ENCODE results near the gene TCTN2.
A peak's percentile ranks its signal among the peaks of the same experiment; 100 is the strongest.

TCTN2 gene

GRCh38 chr12:123654129-123654701 lies 16.7 kb upstream of the TCTN2 start:
- no peaks in the 10 kb centered on the region for H3K27me3 ChIP-seq
- peaks cover 0 to 15% (median 0%) of the 10 kb centered on the region in 10 experiments; a peak in 6 of 20 replicates for H3K4me1 ChIP-seq
- no peak overlapping the region for H3K27ac ChIP-seq
- H3K9ac ChIP-seq: no peak overlapping the region
- TF ChIP-seq Cebpa-rat (IDR thresholded peaks at IDR 0.05): no peak
- H3K4me2 ChIP-seq: no peak overlapping the region
- H3K9me3 ChIP-seq (replicated peaks in 1 of 11): no peaks in the 10 kb centered on the region
- H3K36me3 ChIP-seq: peaks cover 71 to 99% (median 93%) of the 10 kb centered on the region in 11 experiments
- no peak overlapping the region for H3K4me3 ChIP-seq
- no peaks in the 10 kb centered on the region; a peak in 2 of 22 replicates for H4K20me1 ChIP-seq

DNA sequence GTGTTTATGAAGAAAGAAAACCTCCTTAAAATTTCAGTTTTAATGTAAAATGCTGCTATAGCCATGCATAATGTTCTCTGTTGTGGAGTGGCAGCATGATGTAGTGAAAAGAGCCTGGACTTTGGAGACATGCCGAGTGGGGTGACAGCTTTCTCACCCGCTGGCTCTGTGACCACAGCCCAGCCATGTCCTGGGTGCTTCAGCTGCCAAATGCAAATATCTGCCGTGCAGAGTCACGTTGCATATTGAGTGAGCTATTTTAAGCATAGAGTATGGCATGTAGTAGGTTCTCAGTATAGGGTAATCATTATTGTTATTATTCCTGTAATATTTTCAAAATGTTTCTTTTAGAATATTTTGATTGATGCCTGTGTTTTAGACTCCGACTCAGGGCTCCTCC lies 15.5 kb upstream of the TCTN2 start:
- Histone ChIP-seq H3K9me3 (replicated peaks in 1 of 11) (no peaks in the 10 kb centered on the region), H3K4me1 (peaks cover 0 to 27% (median 0%) of the 10 kb centered on the region in 10 experiments; a peak in 6 of 20 replicates), H4K20me1 (no peaks in the 10 kb centered on the region; a peak in 2 of 22 replicates), H3K4me3 (no peak overlapping the region), H3K9ac (0 out of 22 replicates have a peak overlapping the region, but pooled peaks of 1 of the 11 experiments have one; percentile 25), H3K4me2 (no peak overlapping the region), H3K27me3 (no peaks in the 10 kb centered on the region), H3K36me3 (peaks cover 59 to 99% (median 93%) of the 10 kb centered on the region in 11 experiments), H3K27ac (no peak overlapping the region)
- TF ChIP-seq Cebpa-rat (IDR thresholded peaks at IDR 0.05): no peak

GRCh38 chr12:123656392-123656791 lies 14.5 kb upstream of the TCTN2 start:
- no peak overlapping the region for H3K9ac ChIP-seq
- H3K4me1 ChIP-seq: peaks cover 0 to 36% (median 0%) of the 10 kb centered on the region in 10 experiments; a peak in 7 of 20 replicates
- H3K4me3 ChIP-seq: no peak overlapping the region
- no peak overlapping the region for H3K4me2 ChIP-seq
- no peak overlapping the region for H3K27ac ChIP-seq
- no peak for TF ChIP-seq Cebpa-rat (IDR thresholded peaks at IDR 0.05)
- H4K20me1 ChIP-seq: no peaks in the 10 kb centered on the region; a peak in 2 of 22 replicates
- no peaks in the 10 kb centered on the region for H3K27me3 ChIP-seq
- H3K36me3 ChIP-seq: peaks cover 49 to 99% (median 93%) of the 10 kb centered on the region in 11 experiments
- H3K9me3 ChIP-seq (replicated peaks in 1 of 11): no peaks in the 10 kb centered on the region

DNA sequence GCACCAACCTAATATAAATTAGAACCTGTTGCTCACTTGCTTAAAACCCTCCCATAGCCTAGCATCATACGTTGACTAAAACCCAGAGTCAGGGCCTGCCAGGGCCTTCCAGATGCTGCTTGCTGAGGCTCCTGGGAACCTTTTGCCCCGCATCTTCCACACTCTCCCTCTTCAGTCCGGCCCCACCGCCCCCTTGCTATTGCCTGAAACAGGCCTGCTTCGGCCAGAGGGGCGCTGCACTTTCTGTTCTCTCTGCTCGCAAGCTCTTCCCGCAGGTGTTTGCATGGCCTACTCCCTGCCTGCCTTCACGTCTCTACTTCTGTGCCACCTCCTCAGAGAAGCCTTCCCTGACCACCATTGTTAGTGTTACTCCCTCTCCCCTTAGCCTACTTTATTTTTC lies 13.7 kb upstream of the TCTN2 start:
- H3K4me2 ChIP-seq: no peak overlapping the region
- H3K4me3 ChIP-seq: no peak overlapping the region
- peaks cover 45 to 96% (median 85%) of the 10 kb centered on the region in 11 experiments for H3K36me3 ChIP-seq
- H3K9me3 ChIP-seq (replicated peaks in 1 of 11): no peaks in the 10 kb centered on the region
- H3K4me1 ChIP-seq: peaks cover 0 to 42% (median 0%) of the 10 kb centered on the region in 10 experiments; a peak in 7 of 20 replicates
- H3K27me3 ChIP-seq: no peaks in the 10 kb centered on the region
- no peak overlapping the region for H3K9ac ChIP-seq
- no peak for TF ChIP-seq Cebpa-rat (IDR thresholded peaks at IDR 0.05)
- H4K20me1 ChIP-seq: no peaks in the 10 kb centered on the region; a peak in 2 of 22 replicates
- H3K27ac ChIP-seq: no peak overlapping the region

GRCh38 chr12:123659996-123660727 lies 10.8 kb upstream of the TCTN2 start:
- peak overlapping the region in 3 of 11 experiments; percentile 16 to 58 (median 50); a peak in 5 of 22 replicates for H3K27ac ChIP-seq
- H3K4me2 ChIP-seq: peak overlapping the region in 3 of 11 experiments; percentile 7 to 79 (median 66); a peak in 5 of 22 replicates
- H3K4me3 ChIP-seq: no peak overlapping the region
- no peaks in the 10 kb centered on the region for H3K9me3 ChIP-seq (replicated peaks in 1 of 11)
- peaks cover 0 to 42% (median 0%) of the 10 kb centered on the region in 10 experiments; a peak in 7 of 20 replicates for H3K4me1 ChIP-seq
- H3K27me3 ChIP-seq: no peaks in the 10 kb centered on the region
- peaks cover 33 to 88% (median 74%) of the 10 kb centered on the region in 11 experiments for H3K36me3 ChIP-seq
- no peaks in the 10 kb centered on the region; a peak in 2 of 22 replicates for H4K20me1 ChIP-seq
- no peak overlapping the region; a peak in 1 of 22 replicates for H3K9ac ChIP-seq
- no peak for TF ChIP-seq Cebpa-rat (IDR thresholded peaks at IDR 0.05)

GRCh38 chr12:123667771-123668170 lies 3.1 kb upstream of the TCTN2 start:
- peaks cover 7 to 15% (median 9%) of the 10 kb centered on the region in 10 experiments; a peak in 18 of 20 replicates for H3K4me1 ChIP-seq
- no peak for TF ChIP-seq Cebpa-rat (IDR thresholded peaks at IDR 0.05)
- no peaks in the 10 kb centered on the region for H3K27me3 ChIP-seq
- no peak overlapping the region for H3K4me3 ChIP-seq
- no peak overlapping the region for H3K9ac ChIP-seq
- no peaks in the 10 kb centered on the region for H3K9me3 ChIP-seq (replicated peaks in 1 of 11)
- H3K36me3 ChIP-seq: peaks cover 4 to 17% (median 12%) of the 10 kb centered on the region in 11 experiments; a peak in 17 of 22 replicates
- no peaks in the 10 kb centered on the region for H4K20me1 ChIP-seq
- no peak overlapping the region for H3K27ac ChIP-seq
- H3K4me2 ChIP-seq: no peak overlapping the region

DNA sequence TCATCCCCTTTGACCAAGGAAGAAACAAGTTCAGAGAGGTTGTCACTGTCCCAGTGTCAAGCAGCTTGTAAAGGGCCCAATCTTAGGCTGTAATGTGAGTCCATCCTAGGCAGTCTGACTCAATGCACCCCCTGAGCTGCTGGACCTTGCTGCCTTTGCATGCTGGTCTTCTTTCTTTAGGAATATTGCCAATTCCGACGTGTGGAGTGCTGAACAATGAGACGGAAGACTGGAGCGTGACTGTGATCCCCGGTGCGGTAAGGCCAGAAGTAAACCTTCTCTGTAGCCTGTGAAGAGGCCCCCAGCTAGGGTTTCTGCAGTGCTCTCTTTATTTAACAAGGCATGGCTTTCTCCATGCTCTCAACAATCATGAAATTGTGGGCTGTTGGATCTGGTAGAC lies 963 bp downstream of the TCTN2 start:
- Histone ChIP-seq H3K27ac (no peak overlapping the region), H3K4me1 (peaks cover 7 to 15% (median 9%) of the 10 kb centered on the region in 10 experiments; a peak in 18 of 20 replicates), H3K4me2 (peak overlapping the region; percentile 92 to 100 (median 98)), H3K36me3 (peaks cover 0 to 15% (median 0%) of the 10 kb centered on the region in 11 experiments; a peak in 4 of 22 replicates), H4K20me1 (no peaks in the 10 kb centered on the region), H3K9ac (peak overlapping the region in 5 of 11 experiments; percentile 70 to 83 (median 76); a peak in 7 of 22 replicates), H3K4me3 (peak overlapping the region; percentile 69 to 92 (median 80); a peak in 16 of 20 replicates), H3K27me3 (no peaks in the 10 kb centered on the region), H3K9me3 (replicated peaks in 1 of 11) (no peaks in the 10 kb centered on the region)
- no peak for TF ChIP-seq Cebpa-rat (IDR thresholded peaks at IDR 0.05)

DNA sequence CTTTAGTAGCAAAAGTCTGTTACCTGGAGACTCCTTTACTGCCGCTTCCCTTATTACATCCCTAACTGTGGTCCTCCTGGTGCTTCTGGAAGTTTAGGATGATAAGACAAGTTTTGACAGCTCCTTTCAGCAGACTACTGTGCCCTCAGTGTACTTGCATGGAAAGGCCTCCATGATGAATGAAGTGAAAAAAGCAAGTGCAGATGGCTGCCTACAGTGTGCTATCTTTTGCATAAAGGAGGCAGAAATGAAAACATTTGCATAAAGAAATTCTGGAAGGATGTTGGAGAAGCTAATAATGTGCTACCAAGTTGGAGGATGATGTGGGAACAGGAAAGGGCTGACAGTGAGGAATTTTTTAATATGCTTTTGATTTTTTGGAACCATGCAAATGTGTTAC lies 4.5 kb downstream of the TCTN2 start:
- no peaks in the 10 kb centered on the region for H3K9me3 ChIP-seq (replicated peaks in 1 of 11)
- H3K27me3 ChIP-seq: no peaks in the 10 kb centered on the region
- no peak overlapping the region for H3K4me3 ChIP-seq
- H3K4me1 ChIP-seq: peaks cover 7 to 14% (median 9%) of the 10 kb centered on the region in 10 experiments; a peak in 18 of 20 replicates
- H3K9ac ChIP-seq: no peak overlapping the region
- TF ChIP-seq Cebpa-rat (IDR thresholded peaks at IDR 0.05): no peak
- H3K4me2 ChIP-seq: no peak overlapping the region
- H4K20me1 ChIP-seq: no peaks in the 10 kb centered on the region
- H3K27ac ChIP-seq: no peak overlapping the region
- peaks cover 0 to 22% (median 0%) of the 10 kb centered on the region in 11 experiments; a peak in 5 of 22 replicates for H3K36me3 ChIP-seq

Measured in BLaER1 treated with 17β-estradiol and CSF1 and Interleukin-3, amounts not matched to agents 10 nM and 100 nM (cell line).